HuH-7 (cell line): ENCODE data around the gene TBCB.
"Not testable (repeated sequence)": the region's sequence is repeated elsewhere in the genome, so short reads cannot be mapped to it uniquely, and the experiment has no call there.

Source experiments
- DNase-seq: peaks from one replicate; pipeline ENCODE4 v3.0.0; 2011; ENCODE audit warnings: low spot score

TBCB gene, protein sequence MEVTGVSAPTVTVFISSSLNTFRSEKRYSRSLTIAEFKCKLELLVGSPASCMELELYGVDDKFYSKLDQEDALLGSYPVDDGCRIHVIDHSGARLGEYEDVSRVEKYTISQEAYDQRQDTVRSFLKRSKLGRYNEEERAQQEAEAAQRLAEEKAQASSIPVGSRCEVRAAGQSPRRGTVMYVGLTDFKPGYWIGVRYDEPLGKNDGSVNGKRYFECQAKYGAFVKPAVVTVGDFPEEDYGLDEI

DNA sequence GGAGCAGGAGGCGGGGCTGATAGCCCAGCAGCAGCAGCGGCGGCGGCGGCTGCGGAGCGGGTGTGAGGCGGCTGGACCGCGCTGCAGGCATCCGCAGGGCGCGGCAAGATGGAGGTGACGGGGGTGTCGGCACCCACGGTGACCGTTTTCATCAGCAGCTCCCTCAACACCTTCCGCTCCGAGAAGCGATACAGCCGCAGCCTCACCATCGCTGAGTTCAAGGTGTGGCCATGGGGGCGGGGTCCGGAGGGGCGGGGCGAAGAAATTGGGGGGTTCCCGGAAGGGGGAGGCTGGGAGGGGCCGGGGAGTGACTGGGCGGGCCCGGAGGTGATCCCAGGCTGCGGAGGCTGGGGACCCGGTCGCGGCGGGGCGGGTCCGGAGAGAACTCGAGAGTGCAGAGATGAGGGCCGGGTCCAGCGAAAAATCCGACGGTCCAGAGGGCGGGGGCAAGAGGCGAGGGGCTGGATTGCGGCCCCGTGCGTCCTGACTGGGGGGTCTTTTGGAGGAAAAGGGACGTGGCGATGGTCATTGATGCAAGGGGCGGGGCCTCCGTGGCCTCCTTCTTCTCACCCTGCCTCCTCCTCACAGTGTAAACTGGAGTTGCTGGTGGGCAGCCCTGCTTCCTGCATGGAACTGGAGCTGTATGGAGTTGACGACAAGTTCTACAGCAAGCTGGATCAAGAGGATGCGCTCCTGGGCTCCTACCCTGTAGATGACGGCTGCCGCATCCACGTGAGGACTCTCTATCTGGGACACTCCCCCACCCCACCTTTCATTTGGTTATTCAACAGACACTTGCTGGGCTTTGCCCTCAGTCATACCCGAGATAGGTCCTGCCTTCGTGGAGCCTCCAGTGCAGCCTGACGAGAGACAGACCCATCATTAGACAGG lies at the start of gene TBCB:
Gene TBCB (plus strand): TSS at position 16 of the 891 bp plus-strand sequence. CDS start 93 bp downstream, at position 109.
- no peak for DNase-seq

DNA sequence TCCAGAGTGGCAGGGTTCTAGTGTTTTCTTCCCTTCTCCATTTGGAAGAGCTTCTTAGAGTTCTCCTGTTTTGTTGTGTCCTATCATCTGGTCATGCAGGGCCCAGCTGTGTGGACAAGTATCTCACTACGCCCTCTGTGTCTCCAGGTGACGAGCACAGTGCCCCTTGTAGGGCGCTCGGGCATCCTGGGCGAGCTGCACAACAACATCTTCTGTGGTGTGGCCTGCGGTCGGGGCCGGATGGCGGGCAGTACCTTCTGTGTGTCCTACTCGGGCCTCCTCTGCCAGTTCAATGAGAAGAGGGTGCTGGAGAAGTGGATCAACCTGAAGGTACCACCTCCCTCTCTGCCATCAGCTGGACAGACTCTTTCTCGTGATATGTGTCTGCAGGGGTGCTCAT lies 47.6 kb upstream of the TBCB start:
- DNase-seq = no peak

DNA sequence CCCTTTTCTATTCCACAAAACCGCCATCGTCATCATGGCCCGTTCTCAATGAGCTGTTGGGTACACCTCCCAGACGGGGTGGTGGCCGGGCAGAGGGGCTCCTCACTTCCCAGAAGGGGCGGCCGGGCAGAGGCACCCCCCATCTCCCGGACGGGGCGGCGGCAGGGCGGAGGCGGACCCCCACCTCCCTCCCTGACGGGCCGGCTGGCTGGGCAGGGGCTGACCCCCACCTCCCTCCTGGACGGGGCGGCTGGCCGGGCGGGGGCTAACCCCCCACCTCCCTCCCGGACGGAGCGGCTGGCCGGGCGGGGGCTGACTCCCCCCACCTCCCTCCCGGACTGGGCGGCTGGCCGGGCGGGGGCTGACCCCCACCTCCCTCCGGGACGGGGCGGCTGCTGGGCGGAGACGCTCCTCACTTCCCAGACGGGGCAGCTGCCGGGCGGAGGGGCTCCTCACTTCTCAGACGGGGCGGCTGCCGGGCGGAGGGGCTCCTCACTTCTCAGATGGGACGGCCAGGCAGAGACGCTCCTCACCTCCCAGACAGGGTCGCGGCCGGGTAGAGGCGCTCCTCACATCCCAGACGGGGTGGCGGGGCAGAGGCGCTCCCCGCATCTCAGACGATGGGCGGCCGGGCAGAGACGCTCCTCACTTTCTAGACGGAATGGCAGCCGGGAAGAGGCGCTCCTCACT lies 46.3 kb upstream of the TBCB start:
- not testable (repeated sequence) for DNase-seq

GRCh38 chr19:36072081-36072480 lies 43.2 kb upstream of the TBCB start:
- DNase-seq = no peak

DNA sequence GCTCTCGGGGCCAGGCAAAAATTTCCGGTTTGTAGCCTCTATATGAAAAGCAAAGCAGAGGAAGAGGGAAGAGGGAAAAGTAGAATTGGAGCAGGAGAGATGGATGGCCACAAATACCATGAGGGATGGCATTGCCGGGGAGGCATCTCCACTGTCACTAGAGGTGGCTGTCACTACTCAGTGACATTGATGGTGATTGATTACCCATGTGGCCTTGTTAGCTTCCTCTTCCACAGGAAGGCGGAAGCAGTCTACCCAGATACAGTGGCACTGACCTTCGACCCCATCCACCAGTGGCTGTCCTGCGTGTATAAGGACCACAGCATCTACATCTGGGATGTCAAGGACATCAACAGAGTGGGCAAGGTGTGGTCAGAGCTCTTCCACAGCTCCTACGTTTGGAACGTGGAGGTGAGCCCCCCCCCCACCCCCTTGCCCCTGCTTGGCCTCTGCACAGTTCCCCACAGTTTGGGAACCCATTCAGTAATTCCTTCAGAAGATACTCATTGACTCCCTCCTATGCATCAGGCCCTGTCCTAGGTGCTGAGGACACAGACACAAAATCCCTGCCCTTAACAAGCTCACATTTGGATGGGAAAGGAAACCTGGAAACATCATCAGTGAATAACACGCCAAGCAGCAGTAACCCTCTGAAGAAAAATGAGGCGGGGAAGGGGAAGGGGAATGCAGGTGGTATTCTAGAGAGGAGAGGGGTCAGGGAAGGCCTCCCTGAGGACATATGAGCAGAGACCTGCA lies 42.0 kb upstream of the TBCB start:
- no peak for DNase-seq

- DNase-seq = no peak
Measured at GRCh38 chr19:36079389-36079945, 35.8 kb upstream of the TBCB start.

DNA sequence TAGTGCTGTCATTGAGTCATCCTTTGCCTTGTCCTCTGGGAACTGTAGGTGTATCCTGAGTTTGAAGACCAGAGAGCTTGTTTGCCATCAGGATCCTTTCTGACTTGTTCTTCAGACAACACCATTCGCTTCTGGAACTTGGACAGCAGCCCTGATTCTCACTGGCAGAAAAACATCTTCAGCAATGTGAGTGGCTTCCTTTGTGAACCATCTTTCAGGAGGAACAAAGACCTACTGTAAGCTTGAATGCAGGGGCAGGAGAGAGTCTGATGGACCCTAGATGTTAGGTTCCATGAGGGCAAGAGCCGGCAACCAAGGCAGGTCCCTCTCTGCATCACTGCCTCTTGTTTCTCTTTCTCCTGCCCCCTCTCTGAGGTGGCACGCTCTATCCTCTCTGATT lies 33.9 kb upstream of the TBCB start:
- DNase-seq = no peak

DNA sequence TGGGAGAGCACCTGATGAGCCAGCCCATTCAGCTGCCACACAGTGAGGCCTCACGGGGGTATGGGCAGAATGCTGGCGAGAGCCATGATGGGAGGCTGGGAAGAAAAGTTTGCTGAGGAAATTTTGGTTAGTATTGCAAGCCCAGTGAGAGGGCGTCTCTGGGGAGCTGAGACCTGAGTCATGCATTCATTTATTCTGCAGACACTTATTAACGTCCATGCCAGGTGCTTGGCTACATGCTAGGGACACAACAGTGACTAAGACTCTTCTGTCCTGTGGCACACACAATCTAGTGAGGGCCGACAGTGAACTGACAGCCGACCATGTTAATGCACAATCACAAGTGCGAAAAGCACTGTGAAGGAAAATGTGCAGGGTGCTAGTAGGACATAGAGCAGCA lies 33.4 kb upstream of the TBCB start:
- no peak for DNase-seq

- no peak for DNase-seq
Measured at GRCh38 chr19:36082916-36083315, 32.4 kb upstream of the TBCB start.

GRCh38 chr19:36084231-36085009 lies 30.8 kb upstream of the TBCB start:
- no peak for DNase-seq

- no peak for DNase-seq
Measured at GRCh38 chr19:36086326-36086725, 28.9 kb upstream of the TBCB start.

GRCh38 chr19:36089847-36090246 lies 25.4 kb upstream of the TBCB start:
- DNase-seq = no peak

DNA sequence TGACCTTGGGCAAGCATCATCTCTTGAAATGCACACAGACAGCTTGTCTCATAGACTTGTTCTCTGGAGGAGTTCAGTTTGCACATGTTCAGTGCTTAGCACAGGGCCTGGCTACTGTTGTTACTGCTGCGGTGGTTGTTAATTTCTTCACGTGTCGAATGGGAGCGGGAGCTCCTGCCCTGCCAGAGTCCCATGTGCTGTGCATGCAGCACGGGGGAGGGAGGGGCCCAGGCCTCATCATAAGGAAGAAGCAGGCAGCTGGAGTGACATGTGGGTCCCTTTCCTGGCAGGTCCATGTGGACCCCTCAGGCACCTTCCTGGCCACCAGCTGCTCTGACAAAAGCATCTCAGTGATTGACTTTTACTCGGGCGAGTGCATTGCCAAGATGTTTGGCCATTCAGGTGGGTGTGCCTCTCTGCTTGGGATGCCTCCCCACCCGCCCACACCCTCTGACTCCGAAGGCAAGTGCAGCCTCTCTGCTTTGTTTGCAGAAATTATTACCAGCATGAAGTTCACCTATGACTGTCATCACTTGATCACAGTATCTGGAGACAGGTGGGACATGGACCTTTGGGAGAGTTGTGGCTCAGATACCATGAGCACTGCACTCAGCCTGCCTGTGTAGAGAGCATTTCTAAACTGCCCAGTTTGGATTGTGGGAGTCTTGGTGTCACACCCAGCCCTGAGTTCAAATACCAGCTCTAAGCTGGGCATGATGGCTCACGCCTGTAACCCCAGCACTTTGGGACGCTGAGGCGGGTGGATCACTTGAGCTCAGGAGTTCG lies 24.2 kb upstream of the TBCB start:
- no peak for DNase-seq

DNA sequence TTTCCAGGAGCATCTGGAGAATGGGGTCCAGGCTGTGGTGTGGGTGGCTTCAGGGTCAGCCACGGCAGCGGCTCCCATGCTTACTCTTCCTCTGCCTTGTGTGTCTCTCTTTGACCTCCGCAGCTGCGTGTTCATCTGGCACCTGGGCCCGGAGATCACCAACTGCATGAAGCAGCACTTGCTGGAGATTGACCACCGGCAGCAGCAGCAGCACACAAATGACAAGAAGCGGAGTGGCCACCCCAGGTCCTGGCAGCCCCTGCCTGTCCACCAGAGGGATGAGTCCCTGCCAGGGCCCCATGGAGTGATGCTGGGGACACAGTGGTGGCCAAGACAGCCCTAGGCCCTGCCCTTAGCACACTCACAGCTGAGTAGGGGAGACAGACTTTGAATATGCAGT lies 22.7 kb upstream of the TBCB start:
- no peak for DNase-seq

DNA sequence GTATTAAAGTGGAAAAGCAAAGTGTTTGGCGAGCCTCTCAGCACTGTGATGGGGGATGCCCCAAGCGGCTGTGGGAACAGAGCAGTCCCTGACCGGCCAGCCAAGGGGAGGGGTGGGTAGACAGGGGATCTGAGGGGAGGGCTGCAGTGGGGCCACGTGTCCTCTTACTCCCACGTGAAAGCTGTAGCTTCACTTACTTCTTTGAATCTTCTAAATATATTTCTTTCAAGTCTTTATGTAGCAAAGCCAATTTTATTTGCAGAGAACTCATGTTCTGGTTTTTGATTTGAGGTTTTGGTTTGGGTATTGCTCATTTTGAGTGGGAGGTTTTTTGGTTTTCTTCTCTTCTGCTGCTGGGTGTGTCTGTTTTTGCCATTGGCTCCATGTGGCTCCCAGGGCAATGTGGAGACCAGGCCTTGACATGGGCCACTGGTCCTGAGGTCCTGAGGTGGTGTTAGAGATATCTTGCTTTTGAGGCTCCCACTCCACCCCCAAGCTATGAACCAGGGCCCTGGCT lies 22.1 kb upstream of the TBCB start:
- no peak for DNase-seq

- DNase-seq = no peak
Measured at GRCh38 chr19:36093687-36094086, 21.6 kb upstream of the TBCB start.

DNA sequence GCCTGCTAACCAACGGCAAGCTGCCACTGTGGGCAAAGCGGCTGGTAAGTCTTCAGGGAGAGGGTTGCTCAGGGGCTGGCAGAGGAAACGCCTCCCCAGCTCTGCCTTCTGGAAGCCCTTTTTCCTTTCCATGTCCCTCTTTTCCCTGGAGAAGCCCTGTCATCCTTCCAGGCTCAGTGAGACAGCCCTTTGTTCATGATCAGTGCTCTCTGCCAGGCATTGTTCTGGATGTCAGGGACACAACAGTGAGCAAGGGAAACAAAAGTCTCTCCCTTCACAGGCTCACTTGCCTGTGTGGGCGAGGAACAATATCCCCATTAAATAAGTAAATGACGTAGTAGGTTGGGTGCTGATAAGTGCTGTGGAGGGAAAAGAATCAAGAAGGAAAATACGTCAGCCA lies 18.2 kb upstream of the TBCB start:
- no peak for DNase-seq

- no peak for DNase-seq
Measured at GRCh38 chr19:36099166-36099785, 16.0 kb upstream of the TBCB start.

GRCh38 chr19:36100476-36100875 lies 14.8 kb upstream of the TBCB start:
- no peak for DNase-seq
